ENCODE measurements around the gene DNMT3A. TPM values are rescaled to one million over a fixed set of nuclear protein-coding genes. Genes with fewer than 3 reads are reported as not detected.
A peak's percentile ranks its signal among the peaks of the same experiment; 100 is the strongest.

Gene DNMT3A
- total and polyA plus RNA-seq, 2 of the 8 experiments (the other 6 are each of a cell fraction or from before 2014, with no cell fraction given) = 33.6 to 178 TPM

DNA sequence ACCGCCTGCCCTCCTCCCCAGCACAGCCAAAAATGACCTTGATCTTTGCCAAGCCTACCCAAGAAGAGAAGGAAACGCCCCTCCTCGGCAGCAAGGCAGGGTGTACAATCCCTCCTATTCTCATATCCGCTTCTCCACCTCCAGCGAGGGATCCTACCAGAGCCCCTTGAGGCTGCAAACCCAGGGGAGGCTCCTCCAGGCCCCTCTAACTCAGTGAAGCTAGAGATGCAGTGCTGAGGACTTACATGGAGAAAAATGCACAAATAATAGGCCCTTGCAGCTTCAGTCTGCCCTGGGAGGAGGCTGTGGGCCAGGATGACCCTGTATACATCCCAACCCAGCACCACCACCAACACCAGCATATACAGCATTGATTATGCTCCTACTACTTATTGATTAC lies 126.5 kb downstream of the DNMT3A start:
- Histone ChIP-seq H2BK12ac (ENCODE audit: low read depth, low read length) (0 out of 2 replicates have a peak overlapping the region, but pooled peaks have one; percentile 50), H2BK20ac (ENCODE audit: low read length) (no peak overlapping the region), H3K4me3 (ENCODE audit: extremely low read depth in 1 of 4, insufficient read depth in 2 of 4, low read depth in 3 of 4, low read length in 4 of 4) (peak overlapping the region; percentile 30 to 80 (median 46)), H3K79me2 (ENCODE audit: control insufficient read depth in 1 of 2, insufficient read depth in 2 of 2, low read length in 2 of 2) (no peaks in the 10 kb centered on the region), H2AFZ (ENCODE audit: low read length) (peak overlapping the region; percentile 76; the same call in 1 of the 2 replicates), H3K56ac (replicated peaks; ENCODE audit: insufficient read length, low read depth, low read length) (no peak overlapping the region), H3K14ac (ENCODE audit: insufficient read length) (no peak overlapping the region), H3K23ac (ENCODE audit: insufficient read length) (no peak overlapping the region), H3K27me3 (replicated peaks in 1 of 4; ENCODE audit: control insufficient read depth in 3 of 4, extremely low read depth in 1 of 4, insufficient read depth in 3 of 4, low read length in 3 of 4) (no peaks in the 10 kb centered on the region), H3K79me1 (ENCODE audit: low read depth, low read length) (no peaks in the 10 kb centered on the region), H4K91ac (replicated peaks; ENCODE audit: insufficient read length, low read length) (peak overlapping the region; percentile 32), H3K36me3 (ENCODE audit: control insufficient read depth in 2 of 4, insufficient read depth in 4 of 4, low read length in 3 of 4) (no peaks in the 10 kb centered on the region), H4K5ac (ENCODE audit: insufficient read length, low read depth, low read length) (no peak overlapping the region), H3K9me3 (ENCODE audit: insufficient read depth in 2 of 2, low read depth in 1 of 2, low read length in 1 of 2) (no peaks in the 10 kb centered on the region), H4K20me1 (replicated peaks in 1 of 2; ENCODE audit: control insufficient read depth in 1 of 2, insufficient read depth in 2 of 2, low read length in 2 of 2) (no peaks in the 10 kb centered on the region), H2BK15ac (ENCODE audit: low read length) (peak overlapping the region; percentile 3; the same call in 1 of the 2 replicates), H2BK5ac (ENCODE audit: low read depth, low read length) (peak overlapping the region; percentile 52; the same call in 1 of the 2 replicates), H3K4me1 (replicated peaks in 1 of 4; ENCODE audit: control insufficient read depth in 3 of 4, insufficient read depth in 4 of 4, low read length in 3 of 4) (peaks cover 0 to 4% (median 2%) of the 10 kb centered on the region in 4 experiments; a peak in 3 of 7 replicates), H3K18ac (ENCODE audit: extremely low read depth, low read length) (peak overlapping the region; percentile 83), H4K8ac (ENCODE audit: extremely low read depth, insufficient read depth, low read length) (peak overlapping the region; percentile 4; the same call in 1 of the 2 replicates), H3K23me2 (ENCODE audit: low read depth, low read length) (peaks cover 3% of the 10 kb centered on the region), H2BK120ac (replicated peaks; ENCODE audit: low read depth, low read length) (no peak overlapping the region), H3K4me2 (ENCODE audit: insufficient read depth in 1 of 2, low read depth in 2 of 2, low read length in 2 of 2) (peak overlapping the region; percentile 80 to 85), H2AK5ac (ENCODE audit: low read depth, low read length) (peak overlapping the region; percentile 53; the same call in 1 of the 2 replicates), H3K9ac (replicated peaks in 1 of 4; ENCODE audit: extremely low read depth in 1 of 4, low read depth in 3 of 4, low read length in 3 of 4) (peak overlapping the region in 3 of 4 experiments; percentile 4 to 68 (median 58); a peak in 2 of 7 replicates), H3K4ac (replicated peaks; ENCODE audit: insufficient read length, low read depth, low read length) (peak overlapping the region; percentile 27), H3K27ac (ENCODE audit: low read depth, low read length) (0 out of 2 replicates have a peak overlapping the region, but pooled peaks have one; percentile 17)
- 95% methylated on average over 4 of the region's 5 CpGs; no CpG with 5 or more reads in 1 of the 2 experiments for WGBS, 2 experiments (ENCODE audit: extremely low coverage in 1 of 2, insufficient coverage in 1 of 2, insufficient read length in 1 of 2, insufficient replicate concordance in 2 of 2, low coverage in 1 of 2, low lambda C conversion rate in 2 of 2, missing lambda C conversion rate in 1 of 2)
- ChIA-PET CTCF (ENCODE audit: partially characterized antibody) (interaction anchor here (1.1 to 1.6 kb wide), 2 partner anchors 14 to 52 kb away, joined by 3 read pairs; no protein-coding TSS in a partner anchor), POLR2A (ENCODE audit: partially characterized antibody) (interaction anchor here (1.9 to 2.4 kb wide), 2 partner anchors 9 to 15 kb away, joined by 8 to 12 read pairs; no protein-coding TSS in a partner anchor)
- no peak for DNase-seq (ENCODE audit: low read depth in 1 of 2, low spot score in 2 of 2)
- no peak for FAIRE-seq
- TF ChIP-seq HDAC6 (IDR thresholded peaks at IDR 0.05; ENCODE audit: low read depth, low read length) (no peak), KDM1A (IDR thresholded peaks at IDR 0.05; ENCODE audit: borderline replicate concordance, low read length) (no peak), ZNF274 (IDR thresholded peaks at IDR 0.05; ENCODE audit: borderline replicate concordance, extremely low read depth, low read length) (no peak), YY1 (IDR thresholded peaks at IDR 0.05; ENCODE audit: low read depth, low read length) (no peak), CEBPB (IDR thresholded peaks at IDR 0.05; ENCODE audit: low read depth, low read length) (no peak), RBBP5 (IDR thresholded peaks at IDR 0.05; ENCODE audit: borderline replicate concordance, low read depth, low read length) (no peak), PHF8 (conservative IDR thresholded peaks at IDR 0.05; ENCODE audit: low read depth, low read length) (no peak), EP300 (IDR thresholded peaks at IDR 0.05; ENCODE audit: borderline replicate concordance in 1 of 2, low read depth in 2 of 2, low read length in 2 of 2) (no peak), RAD21 (IDR thresholded peaks at IDR 0.05 in 1 of 2, conservative IDR thresholded peaks at IDR 0.05 in 1 of 2; ENCODE audit: low read depth in 2 of 2, low read length in 2 of 2) (no peak), CBX8 (IDR thresholded peaks at IDR 0.05; ENCODE audit: borderline replicate concordance, low read depth, low read length) (no peak), SUZ12 (IDR thresholded peaks at IDR 0.05; ENCODE audit: low read length) (no peak)
- TF ChIP-seq, protein P1, sequence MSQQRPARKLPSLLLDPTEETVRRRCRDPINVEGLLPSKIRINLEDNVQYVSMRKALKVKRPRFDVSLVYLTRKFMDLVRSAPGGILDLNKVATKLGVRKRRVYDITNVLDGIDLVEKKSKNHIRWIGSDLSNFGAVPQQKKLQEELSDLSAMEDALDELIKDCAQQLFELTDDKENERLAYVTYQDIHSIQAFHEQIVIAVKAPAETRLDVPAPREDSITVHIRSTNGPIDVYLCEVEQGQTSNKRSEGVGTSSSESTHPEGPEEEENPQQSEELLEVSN (IDR thresholded peaks at IDR 0.05) = no peak
